Adrenal gland (tissue), 5 donors: ENCODE results near the gene JOSD1.

Experiments
- POLR2A ChIP-seq, 2 donors: fragments of 450-650 bp; IDR thresholded peaks; one replicate each; pipeline ENCODE4 v1.6.1; 2017; ENCODE audit warnings: antibody characterized with exemption in 2 of 2, mild to moderate bottlenecking in 2 of 2, moderate library complexity in 1 of 2
- TF ChIP-seq, protein P1 (sequence below), 6 experiments: fragments of 450-650 bp in 4 of 6; fragments of 200-600 bp in 2 of 6; sonication (generic) in 1 of 6; IDR thresholded peaks; 1 replicate in 5 of 6; 2 replicates in 1 of 6; pipeline versions ENCODE4 v1.5.1 to v1.8.0; 2016 to 2021; ENCODE audit warnings: antibody characterized with exemption in 6 of 6, mild to moderate bottlenecking in 2 of 6, moderate library complexity in 1 of 6
- donor health status: DM: no; HTN: no; CAD: no.

DNA sequence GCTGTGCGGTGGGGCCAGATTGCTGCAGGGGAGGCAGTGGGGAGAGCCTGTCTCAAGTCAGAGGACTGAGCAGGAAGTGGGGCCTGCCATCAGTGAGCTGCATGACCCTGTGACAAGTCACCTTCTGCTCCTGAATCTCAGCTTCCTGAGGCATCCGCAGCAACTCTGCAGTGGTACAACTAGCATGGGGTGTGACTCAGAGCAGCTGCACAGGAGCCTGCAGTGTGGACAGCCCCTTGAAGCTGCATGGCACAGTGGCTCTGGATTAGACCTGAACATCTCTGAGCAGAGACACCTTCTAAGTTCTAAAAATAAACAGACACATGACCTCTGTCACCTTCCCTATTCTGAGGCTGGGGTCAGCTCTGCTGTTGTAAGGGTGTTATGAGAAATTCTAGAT is 62.5 kb downstream of the JOSD1 start:
- TF ChIP-seq, protein P1, sequence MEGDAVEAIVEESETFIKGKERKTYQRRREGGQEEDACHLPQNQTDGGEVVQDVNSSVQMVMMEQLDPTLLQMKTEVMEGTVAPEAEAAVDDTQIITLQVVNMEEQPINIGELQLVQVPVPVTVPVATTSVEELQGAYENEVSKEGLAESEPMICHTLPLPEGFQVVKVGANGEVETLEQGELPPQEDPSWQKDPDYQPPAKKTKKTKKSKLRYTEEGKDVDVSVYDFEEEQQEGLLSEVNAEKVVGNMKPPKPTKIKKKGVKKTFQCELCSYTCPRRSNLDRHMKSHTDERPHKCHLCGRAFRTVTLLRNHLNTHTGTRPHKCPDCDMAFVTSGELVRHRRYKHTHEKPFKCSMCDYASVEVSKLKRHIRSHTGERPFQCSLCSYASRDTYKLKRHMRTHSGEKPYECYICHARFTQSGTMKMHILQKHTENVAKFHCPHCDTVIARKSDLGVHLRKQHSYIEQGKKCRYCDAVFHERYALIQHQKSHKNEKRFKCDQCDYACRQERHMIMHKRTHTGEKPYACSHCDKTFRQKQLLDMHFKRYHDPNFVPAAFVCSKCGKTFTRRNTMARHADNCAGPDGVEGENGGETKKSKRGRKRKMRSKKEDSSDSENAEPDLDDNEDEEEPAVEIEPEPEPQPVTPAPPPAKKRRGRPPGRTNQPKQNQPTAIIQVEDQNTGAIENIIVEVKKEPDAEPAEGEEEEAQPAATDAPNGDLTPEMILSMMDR (IDR thresholded peaks at IDR 0.05), result no peak
- TF ChIP-seq POLR2A (IDR thresholded peaks at IDR 0.05), result no peak
